ENCODE measurements around the gene ADAM15. TPM values are rescaled to one million over a fixed set of nuclear protein-coding genes. Genes with fewer than 3 reads are reported as not detected.

Gene ADAM15
- total RNA-seq, 1 donor from 2014 or later: 163 TPM

GRCh38 chr1:155032886-155033285 is 18.2 kb upstream of the ADAM15 start:
- no peak for ATAC-seq
- Histone ChIP-seq H3K4me3 (no peak overlapping the region), H3K4me1 (peaks cover 5% of the 10 kb centered on the region), H3K27ac (no peak overlapping the region), H3K27me3 (no peaks in the 10 kb centered on the region), H3K36me3 (no peaks in the 10 kb centered on the region), H3K9me3 (no peaks in the 10 kb centered on the region)
- intact Hi-C loops (cut with DNase I): no loop called here
- no peak for TF ChIP-seq CTCF (IDR thresholded peaks at IDR 0.05)
- no peak for DNase-seq

DNA sequence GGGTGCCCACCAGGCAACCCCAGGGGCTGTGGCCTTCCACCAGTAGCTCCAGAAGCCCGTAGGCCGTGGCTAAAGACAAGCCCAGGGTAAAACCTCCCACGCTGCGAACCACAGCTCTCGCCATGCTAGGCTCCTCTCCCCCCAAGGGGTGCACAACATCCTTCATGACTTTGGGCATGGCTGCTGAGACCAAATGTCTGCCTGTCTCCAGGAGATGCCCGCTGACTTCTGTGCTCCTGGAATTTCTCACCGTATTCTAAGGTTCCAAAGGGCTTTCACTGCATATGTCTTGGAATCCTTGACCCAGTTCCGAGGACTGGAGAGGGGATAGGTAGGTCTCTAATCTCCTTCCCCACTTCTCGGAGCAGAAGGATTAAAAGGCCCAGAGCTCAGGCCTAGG is 17.6 kb upstream of the ADAM15 start, which contains the start of the genes DCST1 and DCST2:
DCST1 (plus strand) TSS at position 301 of the 400 bp plus-strand sequence. CDS start 213 bp downstream, outside the sequence.
DCST2 (minus strand) TSS at position 258 of the 400 bp plus-strand sequence; CDS start at position 178, 80 bp downstream.
- intact Hi-C loops (cut with DNase I): no loop called here
- no peak within 1 kb of the TSS for H3K27ac ChIP-seq
- no peaks in the 10 kb centered on the region for H3K36me3 ChIP-seq
- DNase-seq (no peak), ATAC-seq (no peak)
- no peaks in the 10 kb centered on the region for H3K9me3 ChIP-seq
- no peaks in the 10 kb centered on the region for H3K27me3 ChIP-seq
- TF ChIP-seq CTCF (IDR thresholded peaks at IDR 0.05): no peak
- H3K4me3 ChIP-seq: no peak within 1 kb of the TSS
- H3K4me1 ChIP-seq: peaks cover 5% of the 10 kb centered on the region

- no peak for DNase-seq
- TF ChIP-seq CTCF (IDR thresholded peaks at IDR 0.05): no peak
These were observed 16.6 kb upstream of the ADAM15 start for GRCh38 chr1:155034318-155035208.

GRCh38 chr1:155035936-155036335 is 15.2 kb upstream of the ADAM15 start:
- no peaks in the 10 kb centered on the region for H3K36me3 ChIP-seq
- no peak for DNase-seq
- peaks cover 5% of the 10 kb centered on the region for H3K4me1 ChIP-seq
- no peak for ATAC-seq
- H3K27ac ChIP-seq: no peak overlapping the region
- H3K4me3 ChIP-seq: no peak overlapping the region
- TF ChIP-seq CTCF (IDR thresholded peaks at IDR 0.05): no peak
- no peaks in the 10 kb centered on the region for H3K27me3 ChIP-seq
- intact Hi-C loops (cut with DNase I): no loop called here
- H3K9me3 ChIP-seq: no peaks in the 10 kb centered on the region

More at GRCh38 chr1:155034318-155035208, 16.6 kb upstream of the ADAM15 start:
- ATAC-seq: no peak
- Histone ChIP-seq H3K9me3 (no peaks in the 10 kb centered on the region), H3K27me3 (no peaks in the 10 kb centered on the region), H3K36me3 (no peaks in the 10 kb centered on the region), H3K4me1 (peaks cover 5% of the 10 kb centered on the region), H3K27ac (no peak overlapping the region), H3K4me3 (no peak overlapping the region)
- intact Hi-C loops (cut with DNase I): no loop called here

DNA sequence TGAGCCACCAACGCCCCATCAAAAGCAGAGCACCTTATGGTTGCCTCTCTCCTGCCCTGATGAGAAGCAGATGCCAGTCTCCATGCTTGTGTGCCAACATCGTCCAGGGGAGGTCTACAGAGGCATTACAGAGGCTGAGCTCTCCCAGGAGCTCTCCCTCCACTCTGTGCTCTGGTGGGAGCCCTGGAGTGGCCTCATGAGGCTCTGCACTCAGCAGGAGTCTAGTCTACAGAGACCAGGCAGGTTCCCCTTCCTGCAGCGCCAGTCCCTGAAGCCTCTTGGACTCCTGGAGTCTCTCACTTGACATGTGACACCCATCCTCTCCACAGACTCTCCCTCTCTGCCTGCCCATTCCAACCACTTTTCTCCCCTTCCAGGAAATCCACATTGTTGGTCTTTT is 14.1 kb upstream of the ADAM15 start:
- Histone ChIP-seq H3K4me3 (no peak overlapping the region), H3K36me3 (no peaks in the 10 kb centered on the region), H3K27ac (no peak overlapping the region), H3K9me3 (no peaks in the 10 kb centered on the region), H3K27me3 (no peaks in the 10 kb centered on the region), H3K4me1 (peaks cover 5% of the 10 kb centered on the region)
- intact Hi-C loops (cut with DNase I): no loop called here
- DNase-seq: no peak
- ATAC-seq: no peak
- no peak for TF ChIP-seq CTCF (IDR thresholded peaks at IDR 0.05)

All from upper lobe of right lung (tissue), 1 donor.